ENCODE results near the gene ANXA9. TPM values are rescaled to one million over a fixed set of nuclear protein-coding genes. Genes with fewer than 3 reads are reported as not detected.

ANXA9 gene
- total RNA-seq, 1 experiment from 2014 or later, result 42.5 TPM

- TF ChIP-seq CTCF (IDR thresholded peaks at IDR 0.05; ENCODE audit: insufficient read depth in 1 of 2, low read depth in 1 of 2, low read length in 1 of 2, severe bottlenecking in 1 of 2, unreplicated experiment in 1 of 2), result no peak
- ChIA-PET POLR2A (no interaction called here), CTCF (no interaction called here)
- BruUV-seq (replicated peaks), result no TSS peak
- H3K36me3 ChIP-seq (ENCODE audit: control insufficient read depth, insufficient read depth, low read length), result no peaks in the 10 kb centered on the region
- no peaks in the 10 kb centered on the region for H3K27me3 Mint-ChIP-seq (ENCODE audit: insufficient read depth, unreplicated experiment)
- intact Hi-C loops (cut with micrococcal nuclease; ENCODE audit: unreplicated experiment), result no loop called here
- DNase-seq, result no peak
- H3K27me3 ChIP-seq (replicated peaks; ENCODE audit: control insufficient read depth, insufficient read depth, low read length), result no peaks in the 10 kb centered on the region
- no peaks in the 10 kb centered on the region for H3K4me1 Mint-ChIP-seq (ENCODE audit: low read depth, unreplicated experiment)
- H3K4me1 ChIP-seq, result no peaks in the 10 kb centered on the region
- H3K9me3 Mint-ChIP-seq (ENCODE audit: unreplicated experiment), result no peaks in the 10 kb centered on the region
- no peak overlapping the region for H3K4me3 ChIP-seq (ENCODE audit: low read depth, low read length)
- H3K27ac Mint-ChIP-seq (ENCODE audit: unreplicated experiment), result no peak overlapping the region
- H3K9me3 ChIP-seq, result no peaks in the 10 kb centered on the region
- H3K36me3 Mint-ChIP-seq (ENCODE audit: insufficient read depth, unreplicated experiment), result peaks cover 21% of the 10 kb centered on the region
- no peak overlapping the region for H3K4me3 Mint-ChIP-seq (ENCODE audit: unreplicated experiment)
Measured at GRCh38 chr1:151043163-151043562, 61.1 kb downstream of the ANXA9 start.

Other genes starting within 250 kb of the ANXA9 start
- gene CTSS, start 216.5 kb upstream of the ANXA9 start, total RNA-seq (2022), result 0.84 and 1.3 TPM in 2 replicates
- 2.7 and 3.2 TPM in 2 replicates for gene CTSK, start 174.0 kb upstream of the ANXA9 start, total RNA-seq (2022)
- 33.8 and 36.1 TPM in 2 replicates for gene ARNT, start 105.7 kb upstream of the ANXA9 start, total RNA-seq (2022)
- not detected in 2 replicates for gene CTXND2, start 95.2 kb upstream of the ANXA9 start, total RNA-seq (2022)
- 45.0 and 46.7 TPM in 2 replicates for gene SETDB1, start 55.9 kb upstream of the ANXA9 start, total RNA-seq (2022)
- 360 and 379 TPM in 2 replicates for gene CERS2, start 7.5 kb upstream of the ANXA9 start, total RNA-seq (2022)
- gene MINDY1, start 24.6 kb downstream of the ANXA9 start, total RNA-seq (2022), result 15.6 and 16.9 TPM in 2 replicates
- gene PRUNE1, start 26.2 kb downstream of the ANXA9 start, total RNA-seq (2022), result 24.2 and 24.3 TPM in 2 replicates
- 1.9 and 2.3 TPM in 2 replicates for gene BNIPL, start 54.3 kb downstream of the ANXA9 start, total RNA-seq (2022)
- gene C1orf56, start 65.5 kb downstream of the ANXA9 start, total RNA-seq (2022), result 4.8 and 6.7 TPM in 2 replicates
- 58.7 and 59.4 TPM in 2 replicates for gene CDC42SE1, start 77.3 kb downstream of the ANXA9 start, total RNA-seq (2022)
- gene MLLT11, start 78.1 kb downstream of the ANXA9 start, total RNA-seq (2022), result 0.95 and 1.2 TPM in 2 replicates
- 2.0 and 2.6 TPM in 2 replicates for gene GABPB2, start 88.5 kb downstream of the ANXA9 start, total RNA-seq (2022)
- 2.8 and 3.7 TPM in 2 replicates for gene SEMA6C, start 164.3 kb downstream of the ANXA9 start, total RNA-seq (2022)
- not detected in 2 replicates for gene TNFAIP8L2, start 174.4 kb downstream of the ANXA9 start, total RNA-seq (2022)
- 4.0 and 5.0 TPM in 2 replicates for gene LYSMD1, start 183.6 kb downstream of the ANXA9 start, total RNA-seq (2022)
- gene SCNM1, start 183.9 kb downstream of the ANXA9 start, total RNA-seq (2022), result 52.1 and 53.6 TPM in 2 replicates
- gene TMOD4, start 193.7 kb downstream of the ANXA9 start, total RNA-seq (2022), result 0.84 and 1.3 TPM in 2 replicates
- 80.1 and 86.0 TPM in 2 replicates for gene VPS72, start 207.9 kb downstream of the ANXA9 start, total RNA-seq (2022)
- gene PIP5K1A, start 216.3 kb downstream of the ANXA9 start, total RNA-seq (2022), result 88.6 and 95.1 TPM in 2 replicates

Data from Caco-2 (cell line).